Measurements from ENCODE around the gene ALDH16A1. TPM values are rescaled to one million over a fixed set of nuclear protein-coding genes. Genes with fewer than 3 reads are reported as not detected.

The ALDH16A1 gene
- total and polyA plus RNA-seq, 2 donors (not counting 1 experiment from before 2014, with no cell fraction given) = 65.8 to 105 TPM

GRCh38 chr19:49427339-49427738, 25.7 kb upstream of the ALDH16A1 start:
- H3K79me2 ChIP-seq (ENCODE audit: control insufficient read depth, insufficient read depth, low read length) = no peaks in the 10 kb centered on the region
- H3K27me3 ChIP-seq (replicated peaks in 1 of 4; ENCODE audit: control extremely low read depth in 1 of 4, control insufficient read depth in 3 of 4, insufficient read depth in 4 of 4, low read length in 3 of 4) = peaks cover 0 to 98% (median 73%) of the 10 kb centered on the region in 4 experiments
- no peak for TF ChIP-seq CTCF (IDR thresholded peaks at IDR 0.05)
- no peak for TF ChIP-seq EZH2 (IDR thresholded peaks at IDR 0.05; ENCODE audit: borderline replicate concordance, insufficient read depth, low read depth, low read length, poor library complexity, severe bottlenecking)
- no peak for DNase-seq
- peaks cover 78% of the 10 kb centered on the region for H3K27me3 Mint-ChIP-seq
- H3K36me3 ChIP-seq (replicated peaks in 1 of 2; ENCODE audit: control extremely low read depth in 1 of 2, control insufficient read depth in 1 of 2, extremely low read depth in 1 of 2, insufficient read depth in 2 of 2, low read length in 1 of 2) = no peaks in the 10 kb centered on the region
- peaks cover 0 to 58% (median 4%) of the 10 kb centered on the region in 3 donors for H3K9me3 ChIP-seq (ENCODE audit: control extremely low read depth in 1 of 3, control insufficient read depth in 2 of 3, insufficient read depth in 1 of 3, low read length in 2 of 3)
- intact Hi-C loops (cut with micrococcal nuclease) = loop anchor here (5.0 kb wide), 1 partner anchor 35 kb away; no protein-coding TSS in a partner anchor
- WGBS (ENCODE audit: insufficient coverage) = 47% methylated on average over 8 of the region's 12 CpGs
- peak overlapping the region; percentile 2 for H3K27ac Mint-ChIP-seq
- H3K4me1 Mint-ChIP-seq = peaks cover 60% of the 10 kb centered on the region
- peaks cover 54 to 63% of the 10 kb centered on the region in 2 donors for H3K4me1 ChIP-seq (ENCODE audit: control insufficient read depth in 2 of 2, insufficient read depth in 2 of 2, low read length in 2 of 2)
- POLR2A ChIA-PET = interaction anchor here (1.4 kb wide), 1 partner anchor 36 kb away, joined by 4 read pairs; no protein-coding TSS in a partner anchor
- no peak overlapping the region for H2AFZ ChIP-seq (ENCODE audit: insufficient read depth, low read depth, low read length, poor library complexity, severe bottlenecking)
- peak overlapping the region; percentile 86 for H3K4me2 ChIP-seq (replicated peaks; ENCODE audit: low read depth, low read length, poor library complexity, severe bottlenecking)
- H3K27ac ChIP-seq (ENCODE audit: low read length in 2 of 2) = no peak overlapping the region
- H3K9ac ChIP-seq (ENCODE audit: low read length) = no peak overlapping the region
- H3K4me3 Mint-ChIP-seq = peak overlapping the region; percentile 44
- no peak for ATAC-seq (ENCODE audit: low read depth)
- H4K20me1 ChIP-seq (ENCODE audit: control insufficient read depth, insufficient read depth, low read length, poor library complexity, severe bottlenecking) = no peaks in the 10 kb centered on the region
- CTCF ChIA-PET = interaction anchor here (0.6 to 2.2 kb wide), 7 partner anchors 16 to 330 kb away, joined by 3 to 8 read pairs (median 3); no protein-coding TSS in a partner anchor
- H3K9me3 Mint-ChIP-seq (ENCODE audit: insufficient read depth) = no peaks in the 10 kb centered on the region
- no peak overlapping the region for H3K4me3 ChIP-seq (ENCODE audit: control extremely low read depth in 1 of 5, extremely low read depth in 1 of 5, insufficient read depth in 1 of 5, low read depth in 2 of 5, low read length in 4 of 5)

- Mint-ChIP-seq H3K4me1 (peaks cover 59% of the 10 kb centered on the region), H3K27ac (peak overlapping the region; percentile 32), H3K27me3 (peaks cover 77% of the 10 kb centered on the region), H3K9me3 (ENCODE audit: insufficient read depth) (no peaks in the 10 kb centered on the region), H3K4me3 (peak overlapping the region; percentile 82)
- Histone ChIP-seq H3K9me3 (ENCODE audit: control extremely low read depth in 1 of 3, control insufficient read depth in 2 of 3, insufficient read depth in 1 of 3, low read length in 2 of 3) (peaks cover 0 to 60% (median 4%) of the 10 kb centered on the region in 3 donors), H2AFZ (ENCODE audit: insufficient read depth, low read depth, low read length, poor library complexity, severe bottlenecking) (peak overlapping the region; percentile 66), H3K9ac (ENCODE audit: low read length) (peak overlapping the region; percentile 60), H3K36me3 (replicated peaks in 1 of 2; ENCODE audit: control extremely low read depth in 1 of 2, control insufficient read depth in 1 of 2, extremely low read depth in 1 of 2, insufficient read depth in 2 of 2, low read length in 1 of 2) (no peaks in the 10 kb centered on the region), H4K20me1 (ENCODE audit: control insufficient read depth, insufficient read depth, low read length, poor library complexity, severe bottlenecking) (no peaks in the 10 kb centered on the region), H3K4me3 (ENCODE audit: control extremely low read depth in 1 of 5, extremely low read depth in 1 of 5, insufficient read depth in 1 of 5, low read depth in 2 of 5, low read length in 4 of 5) (peak overlapping the region in 4 of 5 experiments; percentile 11 to 63 (median 34)), H3K4me2 (replicated peaks; ENCODE audit: low read depth, low read length, poor library complexity, severe bottlenecking) (peak overlapping the region; percentile 86), H3K27ac (ENCODE audit: low read length in 2 of 2) (no peak overlapping the region), H3K27me3 (replicated peaks in 1 of 4; ENCODE audit: control extremely low read depth in 1 of 4, control insufficient read depth in 3 of 4, insufficient read depth in 4 of 4, low read length in 3 of 4) (peaks cover 0 to 99% (median 71%) of the 10 kb centered on the region in 4 experiments), H3K79me2 (ENCODE audit: control insufficient read depth, insufficient read depth, low read length) (no peaks in the 10 kb centered on the region), H3K4me1 (ENCODE audit: control insufficient read depth in 2 of 2, insufficient read depth in 2 of 2, low read length in 2 of 2) (peaks cover 54 to 63% of the 10 kb centered on the region in 2 donors)
- ChIA-PET POLR2A (interaction anchor here (0.8 to 1.4 kb wide), 2 partner anchors 37 to 102 kb away, joined by 4 to 5 read pairs; no protein-coding TSS in a partner anchor), CTCF (interaction anchor here (0.5 to 2.2 kb wide), 8 partner anchors 9 to 330 kb away, joined by 3 to 8 read pairs (median 3); no protein-coding TSS in a partner anchor)
- TF ChIP-seq EZH2 (IDR thresholded peaks at IDR 0.05; ENCODE audit: borderline replicate concordance, insufficient read depth, low read depth, low read length, poor library complexity, severe bottlenecking) (no peak), CTCF (IDR thresholded peaks at IDR 0.05) (no peak)
- DNase-seq (peak; percentile 57), ATAC-seq (ENCODE audit: low read depth) (peak; percentile 47)
- intact Hi-C loops (cut with micrococcal nuclease) = loop anchor here (5.0 kb wide), 1 partner anchor 36 kb away; no protein-coding TSS in a partner anchor
- 4% methylated on average over 44 of the region's 45 CpGs for WGBS (ENCODE audit: insufficient coverage)
Measured at GRCh38 chr19:49427855-49428546, 25.0 kb upstream of the ALDH16A1 start.

Data from B cell (primary cell).